HG03108 (cell line): ENCODE results near the gene CIB4.

Source experiments
- ATAC-seq: cut with Tn5 transposase; IDR thresholded peaks from one replicate; pipeline ENCODE4 v1.9.1; 2021; ENCODE audit warnings: moderate library complexity; ENCODE audit not compliant: unreplicated experiment

CIB4 gene

DNA sequence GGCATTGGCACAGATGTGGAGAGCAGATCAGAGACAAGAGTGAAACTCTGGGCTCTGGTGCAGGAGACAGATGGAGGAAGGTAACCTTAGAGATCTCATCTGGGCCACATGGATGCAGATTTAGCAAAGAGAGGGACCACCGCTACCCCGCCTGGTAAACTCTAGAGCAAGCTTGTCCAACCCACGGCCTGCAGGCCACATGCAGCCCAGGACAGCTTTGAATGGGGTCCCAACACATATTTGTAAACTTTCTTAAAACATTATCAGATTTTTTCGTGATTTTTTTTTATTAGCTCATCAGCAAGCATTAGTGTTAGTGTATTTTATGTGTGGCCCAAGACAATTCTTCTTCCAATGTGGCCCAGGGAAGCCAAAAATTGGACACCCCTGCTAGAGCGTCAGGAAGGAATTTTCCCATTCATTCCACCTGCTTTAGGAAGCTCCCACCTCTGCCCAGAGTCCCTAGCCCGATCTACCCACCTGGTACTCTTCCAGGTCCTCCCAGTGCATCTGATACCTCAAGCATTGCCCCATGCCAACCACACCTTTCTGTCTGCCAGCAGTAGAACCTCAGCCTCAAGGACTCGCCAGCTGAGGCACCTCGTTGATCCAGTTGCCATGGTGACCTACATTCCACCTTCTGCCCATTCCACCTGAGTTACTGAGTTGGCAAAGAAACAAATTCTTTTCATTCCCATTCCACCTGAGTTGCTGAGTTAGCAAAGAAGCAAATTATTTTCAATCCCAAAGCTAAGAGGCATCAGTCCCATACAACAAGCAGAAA lies at the start of gene CIB4:
Gene CIB4, minus strand, starts transcription at position 586 of the 784 bp plus-strand sequence. Its CDS starts 52 bp downstream, at position 534.
- ATAC-seq = no peak

DNA sequence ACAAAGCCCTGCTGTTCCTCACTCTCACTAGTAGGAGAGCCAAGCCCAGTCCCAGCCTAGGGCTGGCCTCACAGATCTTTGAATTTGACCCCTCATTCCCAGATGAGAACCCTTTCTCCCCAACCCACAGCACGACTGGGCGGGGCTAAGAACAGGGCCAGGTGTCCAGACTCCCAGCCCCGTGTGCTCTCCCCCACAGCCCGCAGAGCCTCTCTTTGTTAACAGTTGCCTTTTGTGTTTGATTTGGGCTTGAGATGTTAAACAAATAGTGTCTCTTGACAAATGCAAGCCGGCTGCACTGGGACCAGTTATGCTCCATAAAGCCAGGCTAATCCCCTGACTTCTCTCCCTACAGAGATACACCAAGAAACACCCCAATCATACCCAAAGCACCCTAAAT lies 46.6 kb upstream of the CIB4 start:
- ATAC-seq = no peak

DNA sequence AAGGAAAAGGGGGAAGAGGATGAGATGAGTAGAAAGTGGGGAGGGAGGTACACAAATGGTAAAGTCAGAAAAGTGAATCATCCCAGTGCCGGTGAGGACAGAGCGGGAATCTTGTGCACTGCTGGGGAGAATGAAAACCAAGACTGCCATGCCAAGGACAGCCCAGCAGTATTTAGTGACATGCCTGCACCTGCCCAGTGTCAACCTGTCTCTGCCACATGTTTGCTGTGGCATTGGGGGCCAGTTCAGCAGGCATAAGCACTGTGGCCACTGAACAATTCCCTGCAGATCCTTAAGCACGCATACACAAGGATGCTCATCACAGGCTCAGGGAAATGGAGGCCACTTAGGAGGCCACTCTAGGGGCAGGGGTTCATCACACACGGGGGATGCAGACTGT lies 46.2 kb upstream of the CIB4 start:
- no peak for ATAC-seq

DNA sequence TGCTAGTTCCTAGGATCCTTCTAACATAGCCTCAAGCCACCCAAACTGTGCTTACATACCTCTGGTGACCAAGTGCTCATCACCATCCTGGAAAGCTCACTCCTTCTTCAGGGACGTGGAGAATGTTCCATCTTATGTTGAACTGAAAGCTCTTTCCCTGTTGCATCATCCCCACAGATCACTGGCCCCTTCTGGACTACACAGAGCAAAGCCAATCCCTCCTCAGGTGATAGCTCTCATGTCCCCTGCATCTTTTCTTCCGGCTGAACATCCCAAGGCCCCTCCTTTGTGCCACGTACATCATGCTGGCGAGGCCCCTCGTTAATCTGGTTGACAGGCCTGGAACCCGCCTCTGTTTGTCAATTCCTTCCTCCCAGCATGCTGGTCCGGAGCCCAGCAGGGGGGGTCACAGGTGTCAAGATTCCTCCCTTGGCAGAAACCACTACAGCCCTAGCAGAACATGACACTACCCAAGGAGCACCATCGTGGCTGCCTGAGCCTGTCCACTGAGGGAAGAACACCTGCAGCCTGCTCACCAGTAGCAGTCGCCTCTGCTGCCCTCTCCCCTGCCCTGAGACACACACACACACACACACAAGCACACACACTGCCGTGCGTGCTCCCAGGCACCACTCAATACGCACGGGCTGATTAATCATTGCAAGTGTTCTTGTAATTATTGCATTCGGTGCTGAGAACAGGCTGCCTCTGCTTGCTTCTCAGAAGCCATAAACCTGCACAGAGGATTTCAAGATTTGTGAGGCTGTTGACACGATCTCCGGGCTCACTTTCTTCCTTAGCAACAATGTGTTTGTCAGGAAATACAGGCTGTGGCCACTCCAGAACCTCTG lies 45.0 kb upstream of the CIB4 start:
- no peak for ATAC-seq

DNA sequence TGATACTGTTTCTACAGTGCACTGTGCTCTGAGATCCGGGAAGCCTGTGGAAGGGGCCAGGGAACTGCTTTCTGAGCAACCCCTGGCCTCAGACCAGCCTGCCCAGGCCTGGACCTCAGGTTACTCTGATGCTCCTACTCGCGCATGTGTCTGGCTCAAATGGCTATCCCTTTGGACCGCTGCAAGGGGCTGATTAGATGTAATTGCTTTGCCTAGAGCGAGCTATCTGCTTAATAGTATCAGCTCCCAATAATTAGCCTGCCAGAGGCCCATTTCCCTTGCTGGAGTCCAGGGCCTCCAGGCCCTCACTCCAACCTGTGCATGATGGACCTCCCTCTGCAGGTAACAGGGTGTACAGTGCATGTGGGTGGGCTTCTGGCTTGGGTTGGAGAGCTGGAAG lies 44.2 kb upstream of the CIB4 start:
- no peak for ATAC-seq

DNA sequence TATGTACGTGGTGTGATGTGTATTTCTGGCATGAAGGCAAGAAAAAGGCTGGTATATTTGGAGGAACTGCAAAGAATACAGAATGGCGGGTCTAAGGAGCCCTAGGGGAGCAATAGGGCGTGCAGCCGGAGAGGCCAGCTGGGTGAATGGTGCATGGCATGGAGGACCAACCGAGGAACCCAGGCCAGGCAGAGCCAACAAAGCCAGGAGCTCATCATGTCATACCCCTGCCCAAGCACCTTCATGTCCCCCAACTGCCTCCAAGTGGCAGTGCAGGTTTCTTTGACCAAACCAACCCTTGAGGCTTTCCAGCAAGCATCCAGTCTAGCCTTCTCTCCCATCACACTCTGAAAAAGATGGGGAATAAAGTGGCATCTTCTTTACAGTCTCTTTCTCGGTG lies 42.4 kb upstream of the CIB4 start:
- no peak for ATAC-seq

DNA sequence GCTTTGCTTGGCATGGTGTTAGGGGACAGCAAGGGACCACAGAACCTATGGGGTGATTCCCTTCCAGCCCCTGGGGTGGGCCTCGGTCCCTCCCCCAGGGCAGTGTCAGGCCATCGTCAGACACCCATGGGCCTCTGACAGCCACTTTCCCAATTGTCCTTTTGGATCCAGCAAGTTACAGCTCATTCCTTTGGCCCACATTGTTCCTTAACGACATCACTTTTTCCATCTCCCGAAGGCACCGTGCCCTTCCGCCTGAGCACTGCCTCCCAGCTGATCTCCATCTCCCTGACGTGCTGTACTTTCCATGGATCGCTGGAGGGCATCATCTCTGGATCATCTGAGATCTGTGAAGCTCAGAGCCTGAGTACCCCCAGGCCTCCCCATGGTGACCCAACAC lies 41.0 kb upstream of the CIB4 start:
- no peak for ATAC-seq

DNA sequence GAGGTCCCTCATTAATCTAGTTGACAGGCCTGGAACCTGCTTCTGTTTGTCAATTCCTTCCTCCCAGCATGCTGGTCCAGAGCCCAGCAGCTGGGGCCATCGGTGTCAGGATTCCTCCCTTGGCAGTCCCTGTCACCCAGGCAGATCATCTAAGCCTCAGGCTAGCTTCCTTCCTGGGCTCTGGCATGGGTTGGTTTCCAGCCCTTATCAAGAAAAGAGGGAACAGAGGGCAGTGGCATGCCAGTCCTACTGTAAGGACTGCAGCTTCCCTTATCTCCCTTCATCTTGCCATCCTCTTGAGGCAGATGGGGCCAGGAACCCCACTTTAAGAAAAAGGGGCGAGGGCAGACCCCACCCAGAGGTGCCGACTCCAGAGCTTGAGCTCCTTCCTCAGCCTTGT lies 40.5 kb upstream of the CIB4 start:
- no peak for ATAC-seq

DNA sequence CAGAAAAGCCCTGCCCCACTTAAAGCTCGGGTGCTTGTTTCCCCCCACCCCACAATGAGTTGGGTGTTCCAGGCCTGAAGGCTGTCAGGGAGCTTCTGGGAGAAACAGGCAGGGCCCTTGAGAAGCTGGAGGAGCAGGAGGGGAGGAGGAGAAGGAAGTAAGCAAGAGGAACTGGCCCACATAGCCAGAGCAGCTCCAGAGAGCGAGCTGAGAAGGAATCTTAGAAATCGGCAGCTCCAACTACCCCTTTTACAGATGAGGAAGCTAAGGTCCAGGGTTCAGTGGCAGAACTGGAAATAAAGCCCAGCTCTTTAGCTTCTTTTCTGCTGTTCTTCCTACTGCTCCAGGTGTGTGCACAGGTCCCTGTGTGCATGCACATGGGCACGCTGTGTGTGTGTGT lies 38.7 kb upstream of the CIB4 start:
- no peak for ATAC-seq

DNA sequence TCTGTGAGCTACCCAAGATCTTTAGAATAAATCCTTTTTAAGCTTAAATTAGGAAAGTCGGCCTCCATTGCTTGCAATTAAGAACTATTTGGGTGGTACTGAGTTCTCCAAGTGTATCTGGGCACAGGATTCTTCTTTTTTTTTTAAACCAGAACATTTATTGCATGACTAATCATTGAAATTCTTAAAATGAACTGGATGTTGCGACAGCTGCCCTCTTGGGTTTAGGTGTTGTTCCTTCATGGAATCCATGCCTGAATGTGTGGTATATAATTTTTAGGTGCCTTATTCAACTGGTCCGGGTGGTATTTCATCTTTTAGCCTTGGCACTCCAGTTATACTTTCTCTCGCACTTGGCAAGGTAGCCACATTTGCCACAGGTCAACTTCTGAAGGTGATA lies 36.9 kb upstream of the CIB4 start:
- ATAC-seq = no peak

DNA sequence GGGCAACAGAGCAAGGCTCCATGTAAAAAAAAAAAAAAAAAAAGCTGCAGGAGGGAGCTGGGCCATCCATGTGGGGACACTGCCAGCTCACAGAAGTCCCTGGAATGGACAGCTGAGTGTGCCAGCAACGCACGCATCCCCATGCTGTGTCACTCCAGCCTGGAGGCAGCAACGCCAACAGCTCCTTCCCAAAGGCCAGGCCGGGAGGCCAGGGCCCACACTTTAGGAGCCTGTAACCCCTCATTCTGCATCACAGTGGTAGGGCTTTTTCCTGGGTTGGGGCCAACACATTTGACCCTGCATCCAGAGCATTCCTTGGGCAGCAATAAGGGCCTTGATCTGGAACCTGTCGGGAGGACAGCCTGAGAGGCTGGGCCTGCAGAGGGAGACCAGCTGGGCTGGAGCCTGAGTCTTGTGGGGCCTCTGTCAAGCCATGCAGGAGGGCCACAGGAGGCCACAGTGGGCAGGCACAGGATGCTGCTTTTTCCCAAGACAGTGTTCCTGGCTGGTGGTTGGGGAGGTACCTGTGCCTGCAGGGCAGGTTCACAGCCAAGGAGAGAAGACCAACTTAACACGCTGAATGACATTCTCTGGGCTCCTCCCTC lies 34.6 kb upstream of the CIB4 start:
- no peak for ATAC-seq

DNA sequence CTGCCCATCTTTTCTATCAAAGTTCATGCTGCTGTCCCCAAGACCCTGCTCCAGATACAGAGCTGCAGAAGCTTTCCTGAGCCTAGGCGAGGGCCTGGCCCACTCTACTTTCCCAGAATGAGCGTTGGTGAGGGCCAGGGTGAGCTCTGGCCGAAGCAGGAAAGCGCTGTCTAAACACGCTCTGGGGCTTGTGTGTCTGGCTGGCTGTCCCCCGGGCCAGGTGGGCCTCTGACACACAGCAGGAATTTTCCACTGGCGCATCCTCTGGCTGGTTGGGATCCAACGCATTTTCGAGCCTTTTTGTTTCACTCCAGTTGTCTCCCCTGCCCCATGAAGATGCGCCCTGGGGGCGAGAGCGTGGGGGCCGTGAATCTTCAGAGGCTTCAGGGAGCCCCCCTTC lies 33.6 kb upstream of the CIB4 start:
- ATAC-seq = no peak

DNA sequence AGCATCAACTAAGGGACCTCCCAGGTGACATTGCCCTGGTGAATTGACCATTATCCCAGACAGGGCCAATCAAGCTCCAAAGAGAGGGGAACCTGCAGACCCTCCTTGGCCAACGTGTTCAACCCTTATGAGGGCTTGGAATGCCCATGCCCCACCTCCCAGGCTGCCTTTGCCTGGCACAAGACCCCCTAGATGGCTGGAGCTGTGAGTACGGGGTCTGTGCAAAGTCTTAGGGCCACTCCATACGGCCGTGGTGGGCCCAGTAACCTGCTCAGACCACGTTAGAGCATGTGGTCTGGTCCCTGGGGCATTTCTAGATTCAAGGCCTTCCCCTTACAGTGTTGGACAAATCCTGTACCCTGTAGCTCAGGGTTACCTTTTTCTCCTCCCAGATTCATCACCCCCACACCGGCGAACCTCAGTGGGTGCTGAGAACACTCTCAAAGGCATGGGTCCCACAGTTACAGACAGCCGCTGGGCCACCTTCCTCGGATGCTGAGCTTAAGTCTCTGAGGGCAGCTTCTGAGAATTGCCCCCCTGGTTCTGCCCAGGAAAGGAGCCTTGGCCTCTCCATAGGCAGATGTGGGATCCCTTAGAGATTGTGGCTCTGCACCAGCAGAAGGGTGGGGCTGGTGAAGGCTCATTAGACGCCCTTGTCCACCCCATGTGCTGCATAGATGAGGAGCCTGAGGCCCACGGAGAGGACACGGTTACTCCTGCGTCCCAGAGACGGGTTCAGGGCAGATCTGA lies 33.0 kb upstream of the CIB4 start:
- ATAC-seq = no peak

DNA sequence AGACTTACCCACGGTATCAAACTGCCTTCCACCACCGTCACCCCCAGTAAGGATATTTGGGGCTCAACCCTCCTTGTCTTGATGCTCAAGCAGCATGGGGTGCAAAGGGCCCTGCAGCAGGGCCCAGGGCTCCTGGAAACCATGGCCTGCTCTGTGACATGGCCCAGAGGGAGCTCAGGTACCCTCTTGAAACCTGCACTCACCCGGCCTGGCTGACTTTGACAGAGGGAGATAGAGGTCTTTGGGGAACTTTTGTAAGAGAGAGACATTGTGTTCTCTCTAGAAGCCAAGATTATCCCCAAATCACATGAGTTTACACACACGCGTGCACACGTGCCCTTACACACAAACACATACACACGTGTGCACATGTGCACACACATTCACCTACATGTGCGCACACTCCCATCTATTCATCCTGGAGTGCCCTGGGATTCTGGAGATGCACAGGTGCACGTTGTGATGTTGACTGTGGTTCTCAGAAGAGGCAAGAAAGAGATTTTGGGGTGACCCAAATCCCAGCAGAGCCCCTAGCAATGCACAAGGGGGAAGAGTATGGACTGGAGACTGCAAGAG lies 31.7 kb upstream of the CIB4 start:
- ATAC-seq = no peak

DNA sequence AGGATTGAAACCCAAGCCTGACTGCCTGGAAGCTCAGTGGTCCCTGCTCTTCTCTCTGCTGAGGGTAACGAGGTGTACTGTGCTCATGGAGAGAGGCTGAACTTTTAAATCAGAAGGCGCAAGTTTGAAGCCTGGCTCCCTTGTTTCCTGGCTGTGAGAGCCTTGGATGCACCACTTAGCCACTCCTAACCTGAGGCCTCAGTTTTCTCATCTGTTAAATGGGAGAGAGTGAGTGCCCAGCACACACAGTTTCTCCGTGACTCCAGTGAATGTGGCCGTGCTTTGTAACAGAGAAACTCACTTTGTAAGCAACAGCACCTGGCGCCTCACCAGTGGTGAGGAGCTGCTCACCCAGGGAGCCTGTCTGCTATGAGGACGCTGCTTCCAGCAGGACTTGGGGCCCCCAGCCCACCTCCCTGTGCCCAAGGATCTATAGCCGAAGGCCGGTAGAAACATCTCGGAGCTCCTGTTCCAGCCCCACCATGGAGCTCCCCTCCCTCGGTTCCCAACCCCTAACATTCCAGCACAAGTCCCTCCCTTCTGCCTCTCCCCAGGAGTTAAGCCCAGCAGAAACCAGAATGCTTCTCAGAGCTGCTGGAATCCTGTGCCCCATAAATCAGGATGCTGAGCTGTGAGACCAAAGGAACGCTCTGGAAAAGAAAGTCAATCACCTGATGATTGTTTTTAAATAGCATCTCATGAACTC lies 31.1 kb upstream of the CIB4 start:
- ATAC-seq = no peak

DNA sequence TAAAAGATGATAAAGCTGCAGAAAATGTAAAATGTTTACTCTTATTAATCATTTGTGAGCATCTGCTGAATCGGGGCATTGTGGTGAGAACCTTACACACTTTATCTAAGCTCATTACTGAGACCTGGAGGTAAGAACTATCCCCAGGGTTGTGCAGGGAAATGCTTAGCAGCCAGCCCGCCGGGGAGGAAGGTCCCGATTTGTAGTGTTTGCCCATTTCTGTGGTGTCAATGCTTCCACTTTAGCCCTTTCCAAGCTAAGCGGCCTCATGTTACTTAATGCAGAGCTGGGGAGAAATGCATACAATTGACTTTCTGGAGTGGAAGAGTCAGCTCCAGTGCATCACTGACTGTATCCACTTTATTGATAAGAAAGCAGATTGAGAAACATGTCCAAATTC lies 30.5 kb upstream of the CIB4 start:
- no peak for ATAC-seq

DNA sequence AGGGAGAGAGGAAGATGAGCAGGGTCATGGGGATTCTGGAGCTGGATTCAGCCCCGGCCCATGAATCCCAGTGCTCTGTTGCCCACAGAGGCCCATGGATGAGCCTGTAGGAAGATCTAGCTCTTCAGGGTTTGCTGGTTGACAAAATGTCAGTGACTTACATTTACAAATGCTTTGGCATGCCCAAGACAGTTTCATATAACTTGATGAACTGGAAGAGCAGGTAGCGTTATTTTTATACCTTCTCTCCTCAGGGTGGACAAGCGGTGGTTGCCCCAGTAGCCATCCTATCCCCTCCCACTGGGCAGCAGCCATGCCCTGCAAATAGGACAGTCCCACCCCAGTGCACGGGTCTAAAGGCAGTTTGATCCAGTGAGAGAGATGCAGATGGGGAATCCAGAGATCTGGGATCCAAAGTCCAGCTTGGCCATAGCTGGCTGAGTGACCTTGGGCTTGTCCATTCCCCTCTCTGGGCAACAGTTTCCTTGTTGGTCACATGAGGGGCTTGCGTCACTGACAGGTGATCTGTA lies 29.8 kb upstream of the CIB4 start:
- no peak for ATAC-seq

DNA sequence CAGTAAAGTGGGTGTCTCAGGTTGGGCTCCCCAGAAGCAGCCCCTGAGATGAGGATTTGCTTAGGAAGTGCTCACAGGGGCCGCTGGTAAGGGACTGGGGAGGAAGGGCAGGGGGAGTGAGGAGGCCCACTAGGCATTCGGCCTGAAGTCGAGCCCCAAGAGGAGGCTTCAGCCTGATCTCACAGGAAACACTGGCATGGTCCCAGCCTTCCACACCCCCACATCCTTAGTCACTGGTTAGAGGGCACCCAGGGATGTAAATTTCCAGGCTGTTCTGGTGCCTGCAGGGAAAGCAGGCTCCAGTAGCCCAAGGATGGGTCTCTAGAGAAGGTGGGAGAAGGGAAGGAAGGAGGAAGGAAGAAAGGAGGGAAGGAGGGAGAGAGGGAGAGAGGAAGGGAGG lies 29.0 kb upstream of the CIB4 start:
- no peak for ATAC-seq

DNA sequence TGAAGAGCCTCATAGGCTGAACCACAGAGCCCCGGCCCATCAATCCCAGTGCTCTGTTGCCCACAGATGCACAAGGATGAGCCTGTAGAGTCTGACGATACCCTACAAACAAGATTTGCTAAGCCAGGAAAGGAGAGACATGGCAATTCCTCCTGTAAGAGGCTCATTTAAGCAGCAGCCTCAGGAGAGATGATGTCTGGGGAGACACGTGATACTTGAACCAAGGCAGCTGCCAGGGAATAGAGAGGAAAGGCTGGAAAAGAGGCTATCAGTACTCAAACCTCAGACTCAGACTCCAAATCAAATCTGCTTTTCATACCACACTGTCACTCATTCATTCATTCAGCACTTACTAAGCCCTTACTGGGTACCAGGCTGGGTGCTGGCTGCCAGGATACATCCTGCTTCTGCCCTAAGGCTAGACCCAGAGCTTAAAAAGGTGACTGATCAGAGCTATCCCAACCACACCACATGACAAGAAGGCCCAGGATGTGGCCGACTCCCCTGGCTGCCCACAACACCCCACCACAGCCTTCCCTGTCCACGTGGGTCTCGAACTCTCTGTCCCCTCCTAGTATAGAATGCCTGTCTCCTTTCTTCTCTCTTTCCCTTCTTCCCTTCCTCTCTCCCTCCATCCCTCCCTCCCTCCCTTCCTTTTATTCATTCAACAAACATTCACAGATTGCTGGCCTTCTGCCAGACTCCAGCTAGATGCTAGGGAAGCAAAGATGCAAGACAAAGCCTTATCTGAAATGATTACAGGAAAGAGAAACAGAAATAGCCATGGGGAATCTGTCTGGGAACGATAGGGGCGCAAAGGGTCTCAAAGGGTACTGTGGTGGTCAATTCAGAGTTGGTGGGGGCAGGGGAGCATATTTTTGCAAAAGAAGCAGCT lies 27.9 kb upstream of the CIB4 start:
- no peak for ATAC-seq
